ENCODE data around the gene LRRC23. TPM values are rescaled to one million over a fixed set of nuclear protein-coding genes. Genes with fewer than 3 reads are reported as not detected.

LRRC23 gene
- total RNA-seq, 2 experiments from 2014 or later: 3.2 to 4.7 TPM

DNA sequence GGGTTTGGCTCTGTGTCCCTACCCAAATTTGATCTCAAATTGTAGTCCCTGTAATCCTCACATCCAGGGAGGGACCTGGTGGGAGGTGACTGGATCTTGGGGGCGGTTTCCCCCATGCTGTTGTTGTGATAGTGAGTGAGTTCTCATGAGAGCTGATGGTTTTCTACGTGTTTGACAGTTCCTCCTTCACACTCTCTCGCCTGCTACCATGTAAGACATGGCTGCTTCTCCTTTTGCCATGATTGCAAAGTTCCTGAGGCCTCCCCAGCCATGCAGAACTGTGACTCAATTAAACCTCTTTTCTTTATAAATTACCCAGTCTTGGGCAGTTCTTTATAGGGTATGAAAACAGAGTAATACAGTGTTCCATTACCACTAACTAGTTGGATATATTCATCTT is 10.3 kb upstream of the LRRC23 start:
- Mint-ChIP-seq H3K27ac (no peak overlapping the region), H3K9me3 (no peaks in the 10 kb centered on the region), H3K4me1 (ENCODE audit: low read depth) (peaks cover 13% of the 10 kb centered on the region), H3K36me3 (ENCODE audit: low read depth) (no peaks in the 10 kb centered on the region), H3K4me3 (no peak overlapping the region), H3K27me3 (no peaks in the 10 kb centered on the region)
- Histone ChIP-seq H3K27me3 (ENCODE audit: control insufficient read depth in 1 of 2, insufficient read depth in 2 of 2, low read length in 2 of 2) (no peaks in the 10 kb centered on the region), H3K4me1 (ENCODE audit: insufficient read depth, low read length) (peaks cover 18% of the 10 kb centered on the region), H3K9me3 (ENCODE audit: control insufficient read depth in 1 of 2, insufficient read depth in 1 of 2, low read length in 2 of 2) (no peaks in the 10 kb centered on the region), H3K27ac (ENCODE audit: low read depth in 1 of 2, low read length in 2 of 2) (no peak overlapping the region), H3K4me3 (ENCODE audit: low read length) (no peak overlapping the region), H3K36me3 (ENCODE audit: insufficient read depth, low read length) (no peaks in the 10 kb centered on the region)
- CTCF ChIA-PET: interaction anchor here (1.5 kb wide), 1 partner anchor 22 kb away, joined by 7 read pairs; the partner anchor contains the start of gene SPSB2
- DNase-seq (no peak), ATAC-seq (ENCODE audit: poor library complexity) (no peak)
- TF ChIP-seq, protein P1, sequence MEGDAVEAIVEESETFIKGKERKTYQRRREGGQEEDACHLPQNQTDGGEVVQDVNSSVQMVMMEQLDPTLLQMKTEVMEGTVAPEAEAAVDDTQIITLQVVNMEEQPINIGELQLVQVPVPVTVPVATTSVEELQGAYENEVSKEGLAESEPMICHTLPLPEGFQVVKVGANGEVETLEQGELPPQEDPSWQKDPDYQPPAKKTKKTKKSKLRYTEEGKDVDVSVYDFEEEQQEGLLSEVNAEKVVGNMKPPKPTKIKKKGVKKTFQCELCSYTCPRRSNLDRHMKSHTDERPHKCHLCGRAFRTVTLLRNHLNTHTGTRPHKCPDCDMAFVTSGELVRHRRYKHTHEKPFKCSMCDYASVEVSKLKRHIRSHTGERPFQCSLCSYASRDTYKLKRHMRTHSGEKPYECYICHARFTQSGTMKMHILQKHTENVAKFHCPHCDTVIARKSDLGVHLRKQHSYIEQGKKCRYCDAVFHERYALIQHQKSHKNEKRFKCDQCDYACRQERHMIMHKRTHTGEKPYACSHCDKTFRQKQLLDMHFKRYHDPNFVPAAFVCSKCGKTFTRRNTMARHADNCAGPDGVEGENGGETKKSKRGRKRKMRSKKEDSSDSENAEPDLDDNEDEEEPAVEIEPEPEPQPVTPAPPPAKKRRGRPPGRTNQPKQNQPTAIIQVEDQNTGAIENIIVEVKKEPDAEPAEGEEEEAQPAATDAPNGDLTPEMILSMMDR (IDR thresholded peaks at IDR 0.05): no peak
- intact Hi-C loops (cut with DNase I, micrococcal nuclease): loop anchor here in 1 of 2 experiments (5.0 kb wide), 1 partner anchor 42 kb away; the partner anchor contains the start of genes CDCA3 and USP5
- POLR2A ChIA-PET: no interaction called here

DNA sequence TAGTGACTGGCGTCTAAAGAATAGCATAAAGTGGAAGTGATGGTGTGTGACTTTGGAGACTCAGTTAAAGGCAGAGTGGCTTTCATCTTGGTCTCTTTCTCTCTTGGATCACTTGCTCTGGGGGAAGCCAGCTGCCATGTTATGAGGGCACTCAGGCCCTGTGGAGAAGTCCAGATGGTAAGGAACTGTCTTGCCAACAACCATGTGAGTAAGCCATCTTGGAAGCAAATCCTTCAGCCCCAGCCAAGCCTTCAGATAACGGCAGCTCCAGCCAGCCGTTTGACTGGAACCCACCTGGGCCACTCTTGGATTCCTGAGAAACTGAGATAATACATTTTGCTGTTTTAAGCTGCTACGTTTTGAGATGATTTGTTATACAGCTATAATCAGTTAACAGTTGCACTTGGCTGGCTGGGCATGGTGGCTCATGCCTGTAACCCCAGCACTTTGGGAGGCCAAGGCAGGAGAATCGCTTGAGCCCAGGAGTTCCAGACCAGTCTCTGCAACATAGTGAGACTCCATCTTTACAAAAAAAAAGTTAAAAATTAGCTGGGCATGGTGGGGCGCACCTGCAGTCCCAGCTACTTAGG is 7.7 kb upstream of the LRRC23 start:
- H3K4me3 Mint-ChIP-seq: no peak overlapping the region
- no peaks in the 10 kb centered on the region for H3K4me1 Mint-ChIP-seq (ENCODE audit: low read depth)
- Histone ChIP-seq H3K9me3 (ENCODE audit: control insufficient read depth in 1 of 2, insufficient read depth in 1 of 2, low read length in 2 of 2) (no peaks in the 10 kb centered on the region), H3K27ac (ENCODE audit: low read depth in 1 of 2, low read length in 2 of 2) (no peak overlapping the region), H3K27me3 (ENCODE audit: control insufficient read depth in 1 of 2, insufficient read depth in 2 of 2, low read length in 2 of 2) (no peaks in the 10 kb centered on the region), H3K4me3 (ENCODE audit: low read length) (no peak overlapping the region), H3K36me3 (ENCODE audit: insufficient read depth, low read length) (no peaks in the 10 kb centered on the region), H3K4me1 (ENCODE audit: insufficient read depth, low read length) (peaks cover 5% of the 10 kb centered on the region)
- no peaks in the 10 kb centered on the region for H3K36me3 Mint-ChIP-seq (ENCODE audit: low read depth)
- H3K27ac Mint-ChIP-seq: no peak overlapping the region
- no peak for ATAC-seq (ENCODE audit: poor library complexity)
- TF ChIP-seq, protein P1 (IDR thresholded peaks at IDR 0.05): no peak
- intact Hi-C loops (cut with DNase I, micrococcal nuclease): no loop called here
- no peaks in the 10 kb centered on the region for H3K27me3 Mint-ChIP-seq
- H3K9me3 Mint-ChIP-seq: no peaks in the 10 kb centered on the region
- CTCF ChIA-PET: no interaction called here
- DNase-seq: no peak
- POLR2A ChIA-PET: no interaction called here

DNA sequence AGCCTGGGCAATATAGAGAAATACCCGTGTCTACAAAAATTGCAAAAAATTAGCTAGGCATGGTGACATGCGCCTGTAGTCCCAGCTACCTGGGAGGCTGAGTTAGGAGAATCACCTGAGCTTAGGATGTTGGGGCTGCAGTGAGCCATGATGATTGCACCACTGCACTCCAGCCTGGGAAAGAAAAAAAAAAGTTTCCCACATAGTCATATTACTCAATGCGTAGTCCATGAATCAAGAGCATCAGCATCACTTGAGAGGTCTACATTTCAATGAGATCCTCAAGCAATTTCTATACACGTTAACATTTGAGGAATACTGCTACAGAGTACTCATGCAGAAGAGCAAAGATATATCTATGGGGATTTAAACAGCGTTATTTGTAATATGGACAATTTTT is 5.2 kb upstream of the LRRC23 start:
- no peak for DNase-seq
- intact Hi-C loops (cut with DNase I, micrococcal nuclease): no loop called here
- no peak overlapping the region for H3K27ac ChIP-seq (ENCODE audit: low read depth in 1 of 2, low read length in 2 of 2)
- no peak for ATAC-seq (ENCODE audit: poor library complexity)
- H3K27ac Mint-ChIP-seq: no peak overlapping the region
- no peak overlapping the region for H3K4me3 Mint-ChIP-seq
- H3K9me3 Mint-ChIP-seq: no peaks in the 10 kb centered on the region
- no peaks in the 10 kb centered on the region for H3K4me1 Mint-ChIP-seq (ENCODE audit: low read depth)
- ChIA-PET CTCF (interaction anchor here (2.2 kb wide), 1 partner anchor 8 kb away, joined by 12 read pairs; no protein-coding TSS in a partner anchor), POLR2A (interaction anchor here (1.2 to 1.5 kb wide), 2 partner anchors 27 to 44 kb away, joined by 3 to 4 read pairs; partner anchors contain the start of genes C12orf57 and RNU7-1)
- no peaks in the 10 kb centered on the region for H3K36me3 Mint-ChIP-seq (ENCODE audit: low read depth)
- H3K4me3 ChIP-seq (ENCODE audit: low read length): no peak overlapping the region
- H3K9me3 ChIP-seq (ENCODE audit: control insufficient read depth in 1 of 2, insufficient read depth in 1 of 2, low read length in 2 of 2): no peaks in the 10 kb centered on the region
- no peaks in the 10 kb centered on the region for H3K27me3 ChIP-seq (ENCODE audit: control insufficient read depth in 1 of 2, insufficient read depth in 2 of 2, low read length in 2 of 2)
- H3K4me1 ChIP-seq (ENCODE audit: insufficient read depth, low read length): peaks cover 8% of the 10 kb centered on the region
- H3K36me3 ChIP-seq (ENCODE audit: insufficient read depth, low read length): no peaks in the 10 kb centered on the region
- TF ChIP-seq, protein P1 (IDR thresholded peaks at IDR 0.05): no peak
- H3K27me3 Mint-ChIP-seq: no peaks in the 10 kb centered on the region
